HG02973 (cell line): Measurements from ENCODE around the gene ZNF326.
"Not testable (repeated sequence)": the region's sequence is repeated elsewhere in the genome, so short reads cannot be mapped to it uniquely, and the experiment has no call there.

Experiments used
- ATAC-seq: cut with Tn5 transposase; IDR thresholded peaks from one replicate; pipeline ENCODE4 v1.9.1; 2021; ENCODE audit warnings: moderate library complexity; ENCODE audit not compliant: unreplicated experiment

The ZNF326 gene

GRCh38 chr1:89995598-89996449, 914 bp downstream of the ZNF326 start:
- ATAC-seq = no peak

- ATAC-seq = no peak
Measured at GRCh38 chr1:89996450-89997110, 1.7 kb downstream of the ZNF326 start.

GRCh38 chr1:89997152-89997551, 2.2 kb downstream of the ZNF326 start:
- ATAC-seq = not testable (repeated sequence)

GRCh38 chr1:89998306-89998705, 3.4 kb downstream of the ZNF326 start:
- no peak for ATAC-seq

GRCh38 chr1:89999208-89999607, 4.3 kb downstream of the ZNF326 start:
- no peak for ATAC-seq

GRCh38 chr1:89999628-90000027, 4.7 kb downstream of the ZNF326 start:
- ATAC-seq = no peak

GRCh38 chr1:90000934-90001676, 6.2 kb downstream of the ZNF326 start:
- no peak for ATAC-seq

GRCh38 chr1:90007979-90008404, 13.1 kb downstream of the ZNF326 start:
- ATAC-seq = no peak

- no peak for ATAC-seq
Measured at GRCh38 chr1:90012300-90012699, 17.4 kb downstream of the ZNF326 start.

GRCh38 chr1:90023691-90024090, 28.8 kb downstream of the ZNF326 start:
- ATAC-seq = no peak

- no peak for ATAC-seq
Measured at GRCh38 chr1:90027281-90027680, 32.4 kb downstream of the ZNF326 start.

GRCh38 chr1:90039652-90040051, 44.7 kb downstream of the ZNF326 start:
- ATAC-seq = no peak

- no peak for ATAC-seq
Measured at GRCh38 chr1:90043586-90043985, 48.7 kb downstream of the ZNF326 start.

GRCh38 chr1:90044346-90044745, 49.4 kb downstream of the ZNF326 start:
- no peak for ATAC-seq

- no peak for ATAC-seq
Measured at GRCh38 chr1:90045853-90046563, 51.1 kb downstream of the ZNF326 start.

- no peak for ATAC-seq
Measured at GRCh38 chr1:90046635-90047034, 51.7 kb downstream of the ZNF326 start.

GRCh38 chr1:90048043-90048442, 53.1 kb downstream of the ZNF326 start:
- ATAC-seq = no peak

- ATAC-seq = not testable (repeated sequence)
Measured at GRCh38 chr1:90062700-90063643, 68.1 kb downstream of the ZNF326 start.

GRCh38 chr1:90064109-90064508, 69.2 kb downstream of the ZNF326 start:
- ATAC-seq = not testable (repeated sequence)
